Measurements from ENCODE around the gene LIF. TPM values are rescaled to one million over a fixed set of nuclear protein-coding genes. Genes with fewer than 3 reads are reported as not detected.

LIF gene
- total and polyA plus RNA-seq, 5 experiments from 2014 or later, result not detected

GRCh38 chr22:30246814-30247376 is 336 bp upstream of the LIF start:
- Mint-ChIP-seq H3K27ac (peak overlapping the region in 1 of 10 donors; percentile 69), H3K4me1 (peaks cover 23 to 38% (median 29%) of the 10 kb centered on the region in 4 donors), H3K9me3 (no peaks in the 10 kb centered on the region), H3K36me3 (no peaks in the 10 kb centered on the region), H3K4me3 (peak overlapping the region; percentile 64 to 90 (median 72)), H3K27me3 (peaks cover 2 to 34% (median 13%) of the 10 kb centered on the region in 5 donors)
- DNase-seq, result no peak
- ATAC-seq, result no peak
- POLR2A ChIA-PET, result interaction anchor here (0.6 kb wide), 2 partner anchors 8 to 676 kb away, joined by 3 to 6 read pairs; no protein-coding TSS in a partner anchor

GRCh38 chr22:30245181-30245984 is 1.2 kb downstream of the LIF start:
- DNase-seq (no peak), ATAC-seq (no peak)
- H3K9me3 Mint-ChIP-seq, result no peaks in the 10 kb centered on the region
- POLR2A ChIA-PET, result no interaction called here
- H3K27ac Mint-ChIP-seq, result peak overlapping the region in 1 of 10 donors; percentile 73
- H3K36me3 Mint-ChIP-seq, result no peaks in the 10 kb centered on the region
- peaks cover 2 to 34% (median 13%) of the 10 kb centered on the region in 5 donors for H3K27me3 Mint-ChIP-seq
- peaks cover 23 to 38% (median 30%) of the 10 kb centered on the region in 4 donors for H3K4me1 Mint-ChIP-seq
- peak overlapping the region; percentile 55 to 90 (median 82) for H3K4me3 Mint-ChIP-seq

GRCh38 chr22:30244641-30245040 is 1.9 kb downstream of the LIF start:
- Mint-ChIP-seq H3K4me1 (peaks cover 23 to 38% (median 30%) of the 10 kb centered on the region in 4 donors), H3K27me3 (peaks cover 2 to 34% (median 13%) of the 10 kb centered on the region in 5 donors), H3K9me3 (no peaks in the 10 kb centered on the region), H3K36me3 (no peaks in the 10 kb centered on the region), H3K27ac (peak overlapping the region in 1 of 10 donors; percentile 30), H3K4me3 (peak overlapping the region in 7 of 10 donors; percentile 25 to 90 (median 62))
- no peak for DNase-seq
- no peak for ATAC-seq
- POLR2A ChIA-PET, result no interaction called here

- Mint-ChIP-seq H3K9me3 (no peaks in the 10 kb centered on the region), H3K27me3 (peaks cover 2 to 34% (median 13%) of the 10 kb centered on the region in 5 donors), H3K4me1 (peaks cover 23 to 37% (median 28%) of the 10 kb centered on the region in 4 donors), H3K36me3 (no peaks in the 10 kb centered on the region), H3K27ac (peak overlapping the region in 2 of 10 donors; percentile 5 to 30), H3K4me3 (peak overlapping the region in 4 of 10 donors; percentile 8 to 45 (median 24))
- DNase-seq (no peak), ATAC-seq (no peak)
- POLR2A ChIA-PET, result no interaction called here
Observed at GRCh38 chr22:30244066-30244465, 2.5 kb downstream of the LIF start.

GRCh38 chr22:30243661-30244060 is 2.9 kb downstream of the LIF start:
- peaks cover 2 to 30% (median 13%) of the 10 kb centered on the region in 5 donors for H3K27me3 Mint-ChIP-seq
- no peak for DNase-seq
- H3K4me1 Mint-ChIP-seq, result peaks cover 21 to 33% (median 27%) of the 10 kb centered on the region in 4 donors
- peak overlapping the region in 1 of 10 donors; percentile 45 for H3K4me3 Mint-ChIP-seq
- H3K36me3 Mint-ChIP-seq, result no peaks in the 10 kb centered on the region
- no peak for ATAC-seq
- H3K9me3 Mint-ChIP-seq, result no peaks in the 10 kb centered on the region
- H3K27ac Mint-ChIP-seq, result peak overlapping the region in 1 of 10 donors; percentile 5
- POLR2A ChIA-PET, result no interaction called here

- DNase-seq (no peak), ATAC-seq (no peak)
- H3K27me3 Mint-ChIP-seq, result peaks cover 0 to 13% (median 2%) of the 10 kb centered on the region in 5 donors
- H3K4me3 Mint-ChIP-seq, result no peak overlapping the region
- POLR2A ChIA-PET, result no interaction called here
- H3K4me1 Mint-ChIP-seq, result peaks cover 10 to 16% (median 12%) of the 10 kb centered on the region in 4 donors
- no peaks in the 10 kb centered on the region for H3K9me3 Mint-ChIP-seq
- no peaks in the 10 kb centered on the region for H3K36me3 Mint-ChIP-seq
- no peak overlapping the region for H3K27ac Mint-ChIP-seq
Observed at GRCh38 chr22:30241576-30242371, 4.8 kb downstream of the LIF start.

- peaks cover 5 to 6% (median 5%) of the 10 kb centered on the region in 4 donors for H3K4me1 Mint-ChIP-seq
- POLR2A ChIA-PET, result interaction anchor here (0.6 kb wide), 1 partner anchor 91 kb away, joined by 3 read pairs; no protein-coding TSS in a partner anchor
- H3K27me3 Mint-ChIP-seq, result peaks cover 0 to 3% (median 0%) of the 10 kb centered on the region in 5 donors
- ATAC-seq (no peak), DNase-seq (no peak)
- no peaks in the 10 kb centered on the region for H3K36me3 Mint-ChIP-seq
- no peak overlapping the region for H3K4me3 Mint-ChIP-seq
- H3K9me3 Mint-ChIP-seq, result no peaks in the 10 kb centered on the region
- no peak overlapping the region for H3K27ac Mint-ChIP-seq
Observed at GRCh38 chr22:30240541-30241417, 5.8 kb downstream of the LIF start.

GRCh38 chr22:30239488-30240405 is 6.8 kb downstream of the LIF start:
- no peaks in the 10 kb centered on the region for H3K36me3 Mint-ChIP-seq
- no peak for DNase-seq
- H3K4me1 Mint-ChIP-seq, result peaks cover 0 to 5% (median 3%) of the 10 kb centered on the region in 4 donors
- H3K27me3 Mint-ChIP-seq, result no peaks in the 10 kb centered on the region
- POLR2A ChIA-PET, result no interaction called here
- ATAC-seq, result no peak
- H3K4me3 Mint-ChIP-seq, result no peak overlapping the region
- no peaks in the 10 kb centered on the region for H3K9me3 Mint-ChIP-seq
- H3K27ac Mint-ChIP-seq, result no peak overlapping the region

GRCh38 chr22:30238661-30239487 is 7.7 kb downstream of the LIF start:
- POLR2A ChIA-PET, result no interaction called here
- Mint-ChIP-seq H3K27me3 (no peaks in the 10 kb centered on the region), H3K4me3 (no peak overlapping the region), H3K36me3 (no peaks in the 10 kb centered on the region), H3K27ac (peak overlapping the region in 3 of 10 donors; percentile 29 to 82 (median 50)), H3K4me1 (peaks cover 0 to 3% (median 2%) of the 10 kb centered on the region in 4 donors), H3K9me3 (no peaks in the 10 kb centered on the region)
- ATAC-seq (no peak), DNase-seq (no peak)

GRCh38 chr22:30238136-30238535 is 8.4 kb downstream of the LIF start:
- no peak overlapping the region for H3K27ac Mint-ChIP-seq
- DNase-seq (no peak), ATAC-seq (no peak)
- POLR2A ChIA-PET, result no interaction called here
- H3K27me3 Mint-ChIP-seq, result no peaks in the 10 kb centered on the region
- no peaks in the 10 kb centered on the region for H3K9me3 Mint-ChIP-seq
- no peak overlapping the region for H3K4me3 Mint-ChIP-seq
- no peaks in the 10 kb centered on the region for H3K36me3 Mint-ChIP-seq
- peaks cover 0 to 3% (median 2%) of the 10 kb centered on the region in 4 donors for H3K4me1 Mint-ChIP-seq
